SK-N-MC (cell line): ENCODE data around the gene SPON2.

Experiments
- EZH2 ChIP-seq: fragments of 200-600 bp; sonication (generic); IDR thresholded peaks from one replicate; pipeline ENCODE4 v1.6.1; 2017; ENCODE audit warnings: antibody characterized with exemption
- FOXP2 ChIP-seq: optimal IDR thresholded peaks from 2 replicates; pipeline ENCODE3; 2011; ENCODE audit warnings: mild to moderate bottlenecking, moderate library complexity; ENCODE audit not compliant: insufficient read depth; ENCODE audit errors: extremely low read length, control extremely low read depth
- POLR2AphosphoS5 ChIP-seq: IDR thresholded peaks from 2 replicates; pipeline ENCODE4 v1.6.1; 2012; ENCODE audit warnings: mild to moderate bottlenecking, low read depth, low read length, borderline replicate concordance

GRCh38 chr4:1210241-1210841, 38.0 kb upstream of the SPON2 start:
- TF ChIP-seq POLR2AphosphoS5 (no peak), EZH2 (no peak), FOXP2 (no peak)
